ENCODE measurements around the gene YIF1B. TPM values are rescaled to one million over a fixed set of nuclear protein-coding genes. Genes with fewer than 3 reads are reported as not detected.
A peak's percentile ranks its signal among the peaks of the same experiment; 100 is the strongest.

The YIF1B gene
- total RNA-seq, 1 experiment from 2014 or later = 143 TPM

- ATAC-seq = no peak
- H3K36me3 ChIP-seq (ENCODE audit: control insufficient read depth, insufficient read depth, low read length) = no peaks in the 10 kb centered on the region
- peaks cover 16% of the 10 kb centered on the region for H3K4me1 ChIP-seq (ENCODE audit: control insufficient read depth, insufficient read depth, low read length)
- in situ Hi-C loops (cut with HindIII; ENCODE audit: low pct_unique_long_range_greater_than_20kb, low sequenced_read_pairs) = no loop called here
- CTCF ChIA-PET = no interaction called here
- TF ChIP-seq POLR2AphosphoS5 (IDR thresholded peaks at IDR 0.05; ENCODE audit: low read depth, low read length) = no peak
- TF ChIP-seq, protein P1, sequence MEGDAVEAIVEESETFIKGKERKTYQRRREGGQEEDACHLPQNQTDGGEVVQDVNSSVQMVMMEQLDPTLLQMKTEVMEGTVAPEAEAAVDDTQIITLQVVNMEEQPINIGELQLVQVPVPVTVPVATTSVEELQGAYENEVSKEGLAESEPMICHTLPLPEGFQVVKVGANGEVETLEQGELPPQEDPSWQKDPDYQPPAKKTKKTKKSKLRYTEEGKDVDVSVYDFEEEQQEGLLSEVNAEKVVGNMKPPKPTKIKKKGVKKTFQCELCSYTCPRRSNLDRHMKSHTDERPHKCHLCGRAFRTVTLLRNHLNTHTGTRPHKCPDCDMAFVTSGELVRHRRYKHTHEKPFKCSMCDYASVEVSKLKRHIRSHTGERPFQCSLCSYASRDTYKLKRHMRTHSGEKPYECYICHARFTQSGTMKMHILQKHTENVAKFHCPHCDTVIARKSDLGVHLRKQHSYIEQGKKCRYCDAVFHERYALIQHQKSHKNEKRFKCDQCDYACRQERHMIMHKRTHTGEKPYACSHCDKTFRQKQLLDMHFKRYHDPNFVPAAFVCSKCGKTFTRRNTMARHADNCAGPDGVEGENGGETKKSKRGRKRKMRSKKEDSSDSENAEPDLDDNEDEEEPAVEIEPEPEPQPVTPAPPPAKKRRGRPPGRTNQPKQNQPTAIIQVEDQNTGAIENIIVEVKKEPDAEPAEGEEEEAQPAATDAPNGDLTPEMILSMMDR (IDR thresholded peaks at IDR 0.05) = no peak
- TF ChIP-seq SIN3A (IDR thresholded peaks at IDR 0.05; ENCODE audit: borderline replicate concordance, insufficient read depth, low read depth, low read length) = no peak
- TF ChIP-seq, protein P2, sequence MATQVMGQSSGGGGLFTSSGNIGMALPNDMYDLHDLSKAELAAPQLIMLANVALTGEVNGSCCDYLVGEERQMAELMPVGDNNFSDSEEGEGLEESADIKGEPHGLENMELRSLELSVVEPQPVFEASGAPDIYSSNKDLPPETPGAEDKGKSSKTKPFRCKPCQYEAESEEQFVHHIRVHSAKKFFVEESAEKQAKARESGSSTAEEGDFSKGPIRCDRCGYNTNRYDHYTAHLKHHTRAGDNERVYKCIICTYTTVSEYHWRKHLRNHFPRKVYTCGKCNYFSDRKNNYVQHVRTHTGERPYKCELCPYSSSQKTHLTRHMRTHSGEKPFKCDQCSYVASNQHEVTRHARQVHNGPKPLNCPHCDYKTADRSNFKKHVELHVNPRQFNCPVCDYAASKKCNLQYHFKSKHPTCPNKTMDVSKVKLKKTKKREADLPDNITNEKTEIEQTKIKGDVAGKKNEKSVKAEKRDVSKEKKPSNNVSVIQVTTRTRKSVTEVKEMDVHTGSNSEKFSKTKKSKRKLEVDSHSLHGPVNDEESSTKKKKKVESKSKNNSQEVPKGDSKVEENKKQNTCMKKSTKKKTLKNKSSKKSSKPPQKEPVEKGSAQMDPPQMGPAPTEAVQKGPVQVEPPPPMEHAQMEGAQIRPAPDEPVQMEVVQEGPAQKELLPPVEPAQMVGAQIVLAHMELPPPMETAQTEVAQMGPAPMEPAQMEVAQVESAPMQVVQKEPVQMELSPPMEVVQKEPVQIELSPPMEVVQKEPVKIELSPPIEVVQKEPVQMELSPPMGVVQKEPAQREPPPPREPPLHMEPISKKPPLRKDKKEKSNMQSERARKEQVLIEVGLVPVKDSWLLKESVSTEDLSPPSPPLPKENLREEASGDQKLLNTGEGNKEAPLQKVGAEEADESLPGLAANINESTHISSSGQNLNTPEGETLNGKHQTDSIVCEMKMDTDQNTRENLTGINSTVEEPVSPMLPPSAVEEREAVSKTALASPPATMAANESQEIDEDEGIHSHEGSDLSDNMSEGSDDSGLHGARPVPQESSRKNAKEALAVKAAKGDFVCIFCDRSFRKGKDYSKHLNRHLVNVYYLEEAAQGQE (IDR thresholded peaks at IDR 0.05; ENCODE audit: insufficient read depth in 1 of 2, low read depth in 2 of 2, low read length in 1 of 2) = no peak
- TF ChIP-seq TCF7L2 (IDR thresholded peaks at IDR 0.05; ENCODE audit: low read depth, low read length) = no peak
- peak overlapping the region in 1 of 2 experiments; percentile 86; a peak in 2 of 4 replicates for H3K4me3 ChIP-seq (ENCODE audit: low read depth in 2 of 2, low read length in 2 of 2)
- DNase-seq (ENCODE audit: low read depth, low spot score) = no peak
- H3K27ac ChIP-seq (ENCODE audit: low read length) = peak overlapping the region; percentile 60
- BruUV-seq (replicated peaks) = no TSS peak
- H3K9me3 ChIP-seq (ENCODE audit: control insufficient read depth, insufficient read depth, low read depth, low read length) = no peaks in the 10 kb centered on the region
- intact Hi-C loops (cut with micrococcal nuclease; ENCODE audit: unreplicated experiment) = no loop called here
- POLR2A ChIA-PET = interaction anchor here (0.8 kb wide), 1 partner anchor 16 kb away, joined by 3 read pairs; no protein-coding TSS in a partner anchor
- no peaks in the 10 kb centered on the region for H3K27me3 ChIP-seq (ENCODE audit: control insufficient read depth, insufficient read depth, low read length)
Observed at GRCh38 chr19:38321646-38322196, 6.0 kb upstream of the YIF1B start.

DNA sequence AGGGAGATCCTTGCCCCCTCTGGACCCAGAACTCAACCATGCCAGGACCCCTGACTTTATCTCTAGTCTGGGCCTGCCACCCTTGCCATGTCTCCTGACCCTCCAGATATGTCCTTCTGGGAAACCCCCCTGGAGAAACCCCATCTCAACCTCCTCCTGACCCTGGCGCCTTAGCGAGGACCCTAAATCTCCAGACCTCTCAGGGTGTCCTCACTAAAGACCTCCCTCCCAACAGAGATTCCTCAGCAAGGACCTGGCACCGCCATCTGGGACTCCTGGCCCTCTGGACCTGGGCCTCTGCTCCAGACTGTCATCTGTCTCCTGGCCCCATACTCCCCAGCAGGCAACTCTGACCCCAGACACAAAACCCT is 5.2 kb upstream of the YIF1B start:
- DNase-seq (ENCODE audit: low read depth, low spot score) (no peak), ATAC-seq (no peak)
- intact Hi-C loops (cut with micrococcal nuclease; ENCODE audit: unreplicated experiment) (no loop called here), in situ Hi-C loops (cut with HindIII; ENCODE audit: low pct_unique_long_range_greater_than_20kb, low sequenced_read_pairs) (no loop called here)
- TF ChIP-seq TCF7L2 (IDR thresholded peaks at IDR 0.05; ENCODE audit: low read depth, low read length) (no peak), SIN3A (IDR thresholded peaks at IDR 0.05; ENCODE audit: borderline replicate concordance, insufficient read depth, low read depth, low read length) (no peak), POLR2AphosphoS5 (IDR thresholded peaks at IDR 0.05; ENCODE audit: low read depth, low read length) (no peak)
- TF ChIP-seq, protein P2 (IDR thresholded peaks at IDR 0.05; ENCODE audit: insufficient read depth in 1 of 2, low read depth in 2 of 2, low read length in 1 of 2) = no peak
- TF ChIP-seq, protein P1 (IDR thresholded peaks at IDR 0.05) = no peak
- POLR2A ChIA-PET = interaction anchor here (0.7 kb wide), 1 partner anchor 1738 kb away, joined by 4 read pairs; no protein-coding TSS in a partner anchor
- Histone ChIP-seq H3K27me3 (ENCODE audit: control insufficient read depth, insufficient read depth, low read length) (no peaks in the 10 kb centered on the region), H3K9me3 (ENCODE audit: control insufficient read depth, insufficient read depth, low read depth, low read length) (no peaks in the 10 kb centered on the region), H3K27ac (ENCODE audit: low read length) (peak overlapping the region; percentile 60), H3K4me1 (ENCODE audit: control insufficient read depth, insufficient read depth, low read length) (peaks cover 16% of the 10 kb centered on the region), H3K36me3 (ENCODE audit: control insufficient read depth, insufficient read depth, low read length) (no peaks in the 10 kb centered on the region), H3K4me3 (ENCODE audit: low read depth in 2 of 2, low read length in 2 of 2) (peak overlapping the region; percentile 58 to 86; a peak in 3 of 4 replicates)
- CTCF ChIA-PET = interaction anchor here (0.7 kb wide), 1 partner anchor 11 kb away, joined by 4 read pairs; no protein-coding TSS in a partner anchor
- no TSS peak for BruUV-seq (replicated peaks)

Data from Panc1 (cell line).